ENCODE measurements around the gene NCOR1.

Gene NCOR1

DNA sequence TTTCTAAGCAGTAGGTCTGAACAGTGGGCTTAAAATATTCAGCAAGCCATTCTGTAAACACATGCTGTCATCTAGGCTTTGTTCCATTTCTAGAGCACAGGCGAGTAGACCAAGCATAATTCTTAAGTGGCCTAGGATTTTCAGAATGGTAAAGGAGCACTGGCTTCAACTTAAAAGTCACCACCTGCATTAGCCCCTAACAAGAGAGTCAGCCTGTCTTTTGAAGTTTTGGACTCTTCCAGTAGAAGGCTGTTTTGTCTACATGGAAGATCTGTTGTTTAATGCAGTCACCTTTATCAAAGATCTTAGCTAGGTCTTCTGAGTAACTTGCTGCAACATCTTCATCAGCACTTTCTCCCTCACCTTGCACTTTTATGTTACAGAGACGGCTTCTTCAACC lies 179.1 kb downstream of the NCOR1 start:
- no peak for DNase-seq (ENCODE audit: low read depth, low spot score)

DNA sequence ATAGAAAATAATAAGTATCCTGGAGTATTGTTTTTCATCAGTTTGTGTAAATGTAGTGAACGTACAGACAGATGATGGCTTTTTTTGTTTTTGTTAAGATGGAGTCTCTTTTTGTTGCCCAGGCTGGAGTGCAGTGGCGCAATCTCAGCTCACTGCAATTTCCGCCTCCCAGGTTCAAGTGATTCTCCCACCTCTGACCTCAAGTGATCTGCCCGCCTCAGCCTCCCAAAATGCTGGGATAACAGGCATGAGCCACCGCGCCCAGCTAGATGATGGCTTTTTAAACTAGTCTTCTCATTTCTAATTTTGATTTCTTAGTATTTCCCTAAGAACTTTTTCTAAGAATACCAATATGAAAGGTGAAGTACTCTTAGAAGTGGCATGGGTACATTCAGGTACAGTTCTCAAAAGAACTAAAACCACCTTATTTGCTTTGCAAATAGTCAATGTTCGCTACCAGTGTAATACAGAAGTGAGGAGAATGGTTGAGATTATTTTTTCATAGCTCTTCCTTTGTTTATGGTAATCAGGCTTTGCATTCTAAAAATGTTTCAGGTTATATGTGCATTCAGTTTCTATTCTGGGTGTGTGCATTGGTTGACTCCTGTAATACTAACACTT lies 181.5 kb downstream of the NCOR1 start:
- DNase-seq (ENCODE audit: low read depth, low spot score), result no peak

DNA sequence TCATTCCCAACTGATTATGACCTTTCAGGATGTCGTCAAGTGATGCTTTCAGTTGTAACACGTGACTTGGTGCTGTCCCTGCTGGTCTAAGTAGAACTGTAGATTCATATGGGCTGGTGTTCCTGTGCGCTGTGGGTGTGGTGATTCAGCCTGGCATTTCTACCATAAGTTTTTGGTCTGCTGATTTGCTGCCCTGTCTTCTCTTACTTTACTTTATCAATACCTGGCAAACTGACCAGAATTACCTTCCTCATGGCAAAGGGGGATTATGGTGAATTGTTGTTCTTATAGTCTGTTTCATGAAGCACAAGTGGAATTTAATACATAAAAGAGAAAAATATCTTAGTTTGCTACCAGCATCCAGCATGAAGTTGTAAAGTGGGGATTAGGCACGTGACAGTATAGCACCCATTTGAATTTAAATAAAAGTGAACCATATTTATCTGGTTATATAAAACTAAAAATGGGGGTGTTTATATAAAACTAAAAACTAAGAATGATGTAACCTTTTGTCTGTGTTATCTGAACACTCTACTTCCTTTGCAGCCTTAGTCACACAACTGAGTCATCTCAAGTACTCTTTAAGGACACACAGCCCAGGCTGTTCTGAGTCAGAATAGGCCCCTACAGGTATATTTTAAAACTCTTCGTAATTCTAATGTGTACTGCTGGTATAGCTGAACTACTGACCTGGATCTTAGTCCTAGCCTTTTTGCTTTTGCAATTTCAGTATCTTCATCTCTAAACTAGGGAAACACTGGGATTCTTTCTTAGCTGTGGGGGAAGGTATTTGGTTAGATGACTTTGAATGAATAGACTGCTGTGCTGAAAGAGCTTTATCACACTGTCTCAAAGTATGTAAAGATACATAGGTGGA lies 187.4 kb downstream of the NCOR1 start:
- no peak for DNase-seq (ENCODE audit: low read depth, low spot score)

DNA sequence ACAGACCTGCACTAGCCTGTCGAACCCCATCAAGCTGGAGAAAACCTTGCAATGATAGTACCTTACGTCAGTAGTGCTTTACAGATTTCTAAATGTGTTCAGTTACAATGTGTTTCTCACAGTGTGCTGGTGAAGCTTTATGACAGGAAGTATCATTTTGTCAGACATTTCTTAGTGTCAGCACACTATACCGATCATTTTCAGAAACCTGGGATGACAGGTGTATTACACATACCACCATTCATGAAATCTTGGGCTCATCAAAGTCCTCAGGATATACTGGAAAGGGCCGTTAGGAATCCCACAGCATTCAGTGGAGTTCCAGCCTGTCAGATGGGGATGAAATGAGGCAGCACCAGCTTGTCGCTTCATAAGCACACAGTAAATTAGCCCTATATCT lies 188.4 kb downstream of the NCOR1 start:
- no peak for DNase-seq (ENCODE audit: low read depth, low spot score)

DNA sequence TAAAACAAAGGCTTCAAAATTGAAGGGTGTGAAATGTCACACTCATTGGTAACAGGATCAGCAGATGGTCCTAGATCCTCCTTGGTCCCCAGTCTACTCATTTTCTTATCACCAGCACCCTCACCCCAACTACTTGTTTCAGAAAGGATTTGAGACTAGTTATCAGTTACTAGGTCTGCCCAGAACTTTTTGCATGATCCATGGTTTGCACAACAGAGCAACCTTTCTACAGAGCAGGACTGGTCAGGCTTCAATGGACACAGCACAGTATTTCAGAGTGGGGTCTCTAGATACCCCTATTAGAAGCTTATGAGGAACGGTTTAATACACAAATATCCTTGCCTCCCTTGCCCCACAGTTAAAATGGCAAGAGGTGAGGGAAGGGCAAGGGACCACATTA lies 190.1 kb downstream of the NCOR1 start:
- DNase-seq (ENCODE audit: low read depth, low spot score), result no peak

DNA sequence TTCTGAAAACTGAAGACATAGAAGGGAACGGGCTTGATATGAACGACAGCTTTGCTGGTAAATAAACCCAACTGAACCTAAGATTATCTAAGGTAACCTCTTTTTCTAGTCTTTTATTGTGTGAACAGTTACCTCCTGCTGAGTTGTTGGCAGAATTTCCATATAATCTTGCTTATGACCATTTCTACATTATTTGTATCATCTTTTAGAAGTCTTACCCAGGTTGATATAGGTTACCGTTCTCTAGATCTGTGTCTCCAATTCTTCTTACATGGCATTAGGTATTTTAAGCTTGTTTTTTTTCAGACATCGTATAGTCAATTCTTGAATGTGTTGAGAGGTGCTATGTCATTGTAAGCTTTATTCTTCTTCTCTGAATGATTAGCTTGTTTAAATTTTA lies 191.5 kb downstream of the NCOR1 start:
- no peak for DNase-seq (ENCODE audit: low read depth, low spot score)

DNA sequence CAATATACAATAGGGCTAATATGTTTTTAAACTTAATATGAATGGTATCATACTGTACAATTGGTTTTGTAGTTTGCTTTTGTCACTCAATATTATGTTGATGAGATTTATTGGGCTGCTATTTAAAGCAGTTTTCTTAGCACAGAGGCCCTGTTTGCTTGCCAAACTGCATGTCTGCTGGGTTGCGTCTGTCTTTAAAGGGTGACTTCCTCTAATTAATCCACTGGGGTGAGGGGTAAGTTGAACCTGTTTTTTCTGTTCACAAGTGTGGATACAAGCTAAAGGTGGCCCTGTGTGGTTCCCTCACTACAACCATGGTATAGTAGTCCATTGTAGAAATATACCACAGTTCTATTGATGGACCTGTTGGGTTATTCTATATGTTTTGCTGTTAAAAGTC lies 196.0 kb downstream of the NCOR1 start:
- no peak for DNase-seq (ENCODE audit: low read depth, low spot score)

DNA sequence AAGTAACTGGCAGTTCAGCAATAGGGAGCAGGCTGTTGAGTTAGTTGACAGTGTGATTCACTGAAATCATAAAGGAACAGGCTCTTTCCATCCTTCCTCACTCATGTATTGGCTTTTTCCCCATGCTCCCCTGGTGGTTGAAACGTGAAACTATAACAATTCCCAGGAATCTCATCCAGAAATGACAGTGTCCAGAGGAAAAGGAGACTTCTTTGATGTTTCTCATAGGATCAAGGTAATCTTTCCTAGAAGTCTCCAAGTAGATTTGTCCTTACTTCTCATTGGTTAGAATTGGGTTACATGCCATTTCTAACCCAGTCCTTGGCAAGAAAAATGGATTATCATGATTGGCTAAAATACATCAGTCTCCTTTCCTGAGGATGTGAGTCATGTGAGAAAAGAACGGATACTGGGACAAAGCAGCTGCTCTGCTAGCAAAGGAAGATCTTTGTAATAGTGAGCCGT lies 201.4 kb downstream of the NCOR1 start:
- DNase-seq (ENCODE audit: low read depth, low spot score), result no peak

DNA sequence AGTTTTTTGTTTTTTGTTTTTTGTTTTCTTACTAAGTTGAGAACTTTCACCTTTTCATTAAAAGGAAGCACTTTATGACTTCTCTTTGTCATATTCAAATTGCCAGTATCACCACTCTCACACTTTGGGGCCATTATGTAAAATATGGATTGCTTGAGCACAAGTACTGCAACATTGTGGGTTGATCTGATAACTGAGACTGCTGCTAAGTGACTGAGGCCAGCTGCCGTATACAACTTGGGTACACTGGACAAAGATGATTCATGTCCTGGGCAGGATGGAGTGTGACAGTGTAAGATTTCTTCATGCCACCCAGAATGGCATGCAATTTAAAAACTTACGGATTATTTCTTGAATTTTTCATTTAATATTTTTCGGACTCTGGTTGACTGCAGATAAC lies 207.9 kb downstream of the NCOR1 start:
- DNase-seq (ENCODE audit: low read depth, low spot score), result no peak

DNA sequence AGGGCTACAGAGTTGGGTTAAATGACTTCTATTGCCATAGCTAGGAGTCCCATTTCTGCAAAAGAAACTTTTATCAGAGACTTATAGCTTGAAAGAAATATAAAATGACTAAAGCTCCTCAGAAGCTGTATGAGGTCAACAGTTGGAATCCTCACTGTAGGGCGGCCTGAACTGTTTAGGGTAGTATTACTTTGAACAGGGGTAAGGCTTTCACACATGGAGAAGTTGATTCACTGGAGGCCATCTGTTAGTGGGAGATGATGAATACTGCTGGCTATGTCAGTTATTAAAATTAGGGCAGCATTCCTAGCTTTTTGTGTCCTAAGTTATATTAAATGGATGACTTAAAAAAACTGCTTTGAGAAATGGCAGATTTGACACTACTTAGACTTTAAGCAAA lies 209.7 kb downstream of the NCOR1 start:
- DNase-seq (ENCODE audit: low read depth, low spot score), result no peak

DNA sequence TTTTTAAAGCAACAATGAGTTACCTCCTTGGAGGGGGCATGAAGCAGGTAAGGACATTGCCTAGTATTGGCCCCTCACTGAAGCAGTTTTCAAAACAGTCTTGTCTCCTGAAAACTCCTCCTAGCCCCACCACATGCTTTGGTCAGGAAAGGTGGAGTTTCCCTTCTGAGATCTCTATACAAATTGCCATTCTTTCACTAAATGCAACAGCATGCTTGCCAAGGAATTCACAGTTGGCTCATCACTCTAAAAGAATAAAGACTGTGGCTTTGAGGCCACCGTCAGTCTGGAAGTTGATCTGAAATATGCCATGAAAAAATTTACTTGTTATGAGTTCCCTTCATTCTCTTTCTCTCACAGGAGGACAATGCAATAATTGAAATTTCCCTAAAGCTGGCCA lies 211.5 kb downstream of the NCOR1 start:
- no peak for DNase-seq (ENCODE audit: low read depth, low spot score)

DNA sequence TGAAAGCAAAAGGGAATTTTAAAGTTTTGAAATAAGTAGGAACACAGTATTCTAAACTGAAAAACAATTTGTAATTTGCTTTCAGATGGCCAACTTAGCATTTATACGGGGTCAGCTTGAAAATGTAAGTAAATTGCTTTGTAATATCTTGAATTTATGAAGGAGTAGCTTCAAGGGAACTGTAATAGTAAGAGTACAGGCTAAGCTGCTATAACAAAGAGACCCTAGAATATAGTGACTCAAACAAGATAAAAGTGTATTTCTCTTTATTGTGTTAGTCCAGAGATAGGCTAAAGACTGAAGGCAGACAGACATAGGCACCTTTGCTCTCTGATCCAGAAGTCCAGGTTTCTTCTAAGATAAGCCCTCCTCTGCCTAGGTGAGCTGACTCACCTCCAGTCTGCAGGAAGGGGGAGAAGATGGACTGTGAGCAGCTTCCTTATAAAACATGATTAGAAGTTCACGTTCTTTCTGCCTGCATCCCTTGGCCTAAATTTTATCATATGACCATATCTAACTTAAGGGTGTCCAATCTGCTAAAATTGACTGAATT lies 212.6 kb downstream of the NCOR1 start:
- DNase-seq (ENCODE audit: low read depth, low spot score), result no peak

DNA sequence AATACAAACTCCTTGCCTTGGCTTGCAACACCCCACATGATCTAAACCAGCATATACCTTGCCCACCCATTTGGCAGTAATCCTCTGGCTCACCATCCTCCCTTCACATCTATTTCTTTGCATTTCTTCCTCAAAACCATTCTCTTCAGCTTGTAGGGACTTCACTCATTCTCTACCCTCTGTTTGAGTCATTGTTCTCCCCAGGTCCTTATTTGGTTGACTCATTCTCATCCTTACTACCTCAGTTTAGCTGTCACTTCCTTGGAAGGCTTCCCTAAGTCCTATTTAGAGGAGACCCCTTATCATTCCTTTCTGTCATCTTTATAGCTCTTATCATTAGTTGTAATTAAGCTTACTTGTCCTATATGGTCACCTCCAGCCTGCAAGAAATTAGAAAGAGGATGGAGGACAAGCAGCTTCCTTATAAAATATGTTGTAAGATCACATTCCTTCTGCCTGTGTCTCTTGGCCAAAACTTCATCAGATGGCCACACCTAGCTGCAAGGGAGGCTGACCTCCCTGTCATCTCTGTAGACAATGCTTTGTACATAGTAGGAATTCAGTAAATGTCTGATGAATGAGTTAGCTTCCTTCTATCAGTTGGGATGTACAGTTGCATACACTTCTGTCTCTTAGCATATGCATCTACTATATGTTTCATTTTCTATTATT lies 214.0 kb downstream of the NCOR1 start:
- DNase-seq (ENCODE audit: low read depth, low spot score), result no peak

DNA sequence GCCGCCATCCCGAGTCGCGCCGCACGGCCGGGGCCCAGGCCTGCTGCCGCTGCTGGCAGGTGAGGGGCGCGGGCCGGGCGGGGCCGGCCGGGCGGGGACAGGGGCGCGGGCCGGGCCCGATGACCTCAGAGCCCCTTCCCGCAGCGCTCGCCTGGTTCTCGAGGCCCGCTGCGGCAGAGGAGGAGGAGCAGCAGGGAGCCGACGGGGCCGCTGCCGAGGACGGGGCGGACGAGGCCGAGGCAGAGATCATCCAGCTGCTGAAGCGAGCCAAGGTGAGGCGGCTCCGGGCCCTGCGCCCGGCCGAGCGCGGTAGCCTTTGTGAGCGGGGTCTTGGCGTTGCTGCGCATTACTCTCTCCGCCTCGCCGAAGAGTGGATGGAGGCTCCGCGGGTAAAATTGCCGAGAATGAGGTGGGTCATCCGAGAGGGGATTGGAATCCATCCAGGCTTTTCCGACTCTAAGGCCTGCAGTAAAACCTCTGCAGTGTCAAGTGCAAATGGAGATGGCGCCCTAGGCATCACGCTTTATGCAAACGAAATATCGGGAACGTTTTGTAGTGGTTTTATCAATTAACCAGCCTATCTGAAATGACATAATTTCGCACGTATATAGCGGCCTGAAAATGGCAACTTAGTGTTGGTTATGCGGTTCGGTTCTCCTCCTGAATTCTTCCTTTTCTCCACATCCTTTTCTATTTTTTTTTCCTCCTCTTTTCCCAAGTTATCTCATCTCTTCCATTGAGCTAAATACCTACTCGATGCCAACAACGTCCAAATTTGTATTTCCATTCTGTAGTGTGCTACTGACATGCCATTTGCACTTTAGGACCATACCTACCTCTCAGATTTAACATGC lies 215.1 kb downstream of the NCOR1 start:
- DNase-seq (ENCODE audit: low read depth, low spot score), result no peak

DNA sequence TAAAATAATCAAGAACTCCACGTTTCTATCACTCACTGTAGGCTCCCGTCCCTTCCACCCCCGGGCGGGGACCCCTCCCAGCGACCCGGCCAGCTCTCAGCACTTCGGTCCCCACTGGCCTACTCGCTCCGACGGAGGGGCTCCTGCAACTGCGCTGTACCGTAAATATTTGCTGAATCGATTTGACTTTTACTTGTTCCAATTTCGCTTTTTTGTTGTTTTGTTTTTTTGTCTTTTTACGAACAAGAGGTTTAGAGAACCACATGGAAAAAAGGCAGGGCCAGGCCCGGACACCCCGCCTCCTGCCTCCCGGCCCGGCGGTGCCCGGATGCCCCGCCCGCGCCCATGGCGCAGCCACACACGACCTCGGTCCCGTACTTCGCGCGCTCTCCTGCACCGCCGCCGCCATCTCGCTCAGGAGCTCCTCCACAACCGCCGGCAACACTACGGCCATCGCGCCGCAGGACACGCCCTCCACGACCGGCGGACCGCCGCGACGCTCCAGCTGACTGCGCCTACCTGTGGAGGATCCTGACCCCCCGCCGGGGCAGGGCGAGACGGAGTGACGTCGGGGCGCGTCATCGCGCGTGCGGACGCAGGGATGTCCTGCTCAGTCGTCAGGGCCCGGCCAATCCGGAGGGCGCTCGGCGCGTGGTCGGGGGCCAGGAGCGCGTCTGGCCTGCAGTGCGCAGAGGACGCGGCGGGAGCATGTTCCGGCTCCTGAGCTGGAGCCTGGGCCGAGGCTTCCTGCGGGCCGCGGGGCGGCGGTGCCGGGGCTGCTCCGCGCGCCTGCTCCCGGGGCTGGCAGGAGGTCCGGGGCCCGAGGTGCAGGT lies 216.0 kb downstream of the NCOR1 start, which contains the start of the genes TTC19 and ZSWIM7:
TSS of gene TTC19 (plus strand) at position 684 of the 833 bp plus-strand sequence. CDS start at position 709, 25 bp downstream.
TSS of gene ZSWIM7 (minus strand) at position 564 of the 833 bp plus-strand sequence. CDS start at position 454, 110 bp downstream.
- DNase-seq (ENCODE audit: low read depth, low spot score), result peak; percentile 82

DNA sequence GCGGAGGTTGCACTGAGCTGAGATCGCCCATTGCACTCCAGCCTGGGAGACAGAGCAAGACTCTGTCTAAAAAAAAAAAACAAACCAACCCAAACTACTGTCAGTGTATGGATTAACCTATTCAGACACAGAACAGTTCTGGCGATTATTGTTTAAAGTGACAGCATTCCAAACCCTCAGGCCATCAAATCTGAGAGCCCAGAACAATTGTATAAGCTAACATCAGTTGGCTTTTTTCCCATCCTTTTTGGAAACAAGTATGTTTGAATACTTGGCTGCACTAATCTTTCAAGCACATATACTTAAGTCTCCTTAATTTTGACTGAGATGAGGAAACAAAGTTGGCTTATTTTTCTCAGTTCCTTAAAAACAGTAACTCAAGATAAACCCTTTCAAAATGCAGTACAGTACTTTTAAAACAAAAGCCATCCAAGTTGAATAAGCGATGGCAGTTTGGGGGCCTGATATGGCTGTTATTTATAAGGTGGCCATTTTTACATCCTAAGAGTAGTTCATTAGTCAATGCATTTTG lies 217.2 kb downstream of the NCOR1 start:
- DNase-seq (ENCODE audit: low read depth, low spot score), result no peak

DNA sequence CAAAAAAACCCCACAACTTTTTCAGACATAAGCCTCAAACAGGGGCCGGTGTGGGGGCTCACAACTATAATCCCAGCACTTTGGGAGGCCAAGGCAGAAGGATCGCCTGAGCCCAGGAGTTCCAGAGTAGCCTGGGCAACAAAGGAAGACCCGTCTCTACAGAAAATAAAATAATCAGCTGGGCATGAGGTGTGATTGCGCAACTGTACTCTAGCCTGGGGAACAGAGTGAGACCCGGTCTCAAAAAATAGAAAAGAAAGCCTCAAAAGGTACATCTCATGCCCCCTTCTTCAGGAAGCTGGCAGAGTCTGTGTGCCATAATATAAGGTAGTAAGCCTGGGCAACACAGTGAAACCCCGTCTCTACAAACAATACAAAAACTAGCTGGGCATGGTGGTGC lies 219.0 kb downstream of the NCOR1 start:
- no peak for DNase-seq (ENCODE audit: low read depth, low spot score)

DNA sequence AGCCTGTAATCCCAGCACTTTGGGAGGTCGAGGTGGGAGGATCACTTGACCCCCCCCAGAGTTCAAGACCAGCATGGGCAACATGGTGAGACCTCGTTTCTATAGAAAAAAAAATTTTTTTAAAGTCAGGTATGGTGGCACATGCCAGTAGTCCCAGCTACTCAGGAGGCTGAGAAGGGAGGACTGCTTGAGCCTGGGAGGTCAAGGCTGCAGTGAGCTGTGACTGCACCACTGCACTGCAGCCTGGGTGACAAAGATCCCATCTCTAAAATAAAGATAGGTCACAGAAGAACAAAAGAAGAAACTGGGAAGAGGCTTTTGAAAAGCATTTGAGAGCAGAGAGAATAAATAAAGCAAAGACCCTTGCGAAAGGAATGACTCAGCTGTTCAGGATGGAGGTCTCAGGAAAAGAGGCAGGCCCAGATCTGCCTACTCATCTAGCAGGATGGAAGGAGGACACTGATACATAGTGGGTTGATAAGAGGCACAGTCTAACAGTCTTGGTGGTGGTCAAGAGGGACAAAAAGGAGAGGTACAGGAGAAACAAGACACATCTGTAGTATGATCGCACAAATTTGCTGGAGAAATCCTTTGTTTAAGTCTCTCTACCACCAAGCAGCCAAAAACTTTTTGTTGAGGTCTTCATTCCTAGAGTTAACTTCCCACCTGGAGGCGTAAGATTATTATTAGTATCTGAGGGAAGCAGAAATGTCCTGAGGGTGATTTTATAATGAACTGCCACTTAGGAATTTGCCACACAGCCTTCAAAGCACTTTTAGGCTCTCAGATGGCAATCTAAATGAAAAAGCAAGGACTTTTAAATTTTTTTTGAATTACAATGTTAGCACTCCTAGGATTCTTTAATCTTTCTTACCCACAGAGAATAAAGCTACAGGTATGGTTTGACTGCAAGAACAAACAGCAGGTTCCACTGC lies 233.4 kb downstream of the NCOR1 start:
- DNase-seq (ENCODE audit: low read depth, low spot score), result no peak

DNA sequence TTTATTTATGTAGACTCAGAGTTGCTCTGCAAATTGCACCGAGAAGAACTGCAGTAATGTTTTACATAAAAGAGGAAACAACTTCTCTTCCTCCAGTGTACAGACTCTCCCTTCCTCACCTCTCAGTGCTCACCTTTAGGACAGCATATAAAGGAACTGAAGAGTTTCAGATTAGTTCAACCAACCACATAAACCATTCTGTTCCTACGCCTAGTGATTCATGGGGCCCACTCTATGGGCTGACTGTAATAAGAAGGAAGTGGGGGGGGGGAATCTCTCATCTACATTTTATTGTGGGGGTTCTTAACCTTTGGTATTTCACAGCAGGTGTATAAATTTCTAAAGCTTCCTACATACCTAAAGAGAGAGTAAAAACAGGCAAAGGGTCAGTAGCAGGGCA lies 234.1 kb downstream of the NCOR1 start:
- no peak for DNase-seq (ENCODE audit: low read depth, low spot score)

Measured in iPS DF 19.7 (cell line).